IMR-90 (cell line): Measurements from ENCODE around the gene HIRA. TPM values are rescaled to one million over a fixed set of nuclear protein-coding genes. Genes with fewer than 3 reads are reported as not detected.

Experiments
- ATAC-seq: fragments of 200-7000 bp; cut with Tn5 transposase; 2 replicates; pipeline ENCODE4 v1.9.1; 2020; ENCODE audit warnings: low read depth, mild to moderate bottlenecking, moderate library complexity
- BruUV-seq: library from RNA; stranded (reverse); fragments of 400-500 nt; replicated peaks from 2 replicates; lab custom pipeline; 2021; lab: Mats Ljungman, UMichigan
- CTCF ChIA-PET: fragments of 300-600 bp; formaldehyde crosslinking; extraction: SDS; loops from one replicate; lab custom pipeline; 2021; ENCODE audit warnings: antibody characterized with exemption; lab: Yijun Ruan, JAX
- POLR2A ChIA-PET: fragments of 300-600 bp; sonication (Branson Sonifier 250); formaldehyde crosslinking; loops from one replicate; lab custom pipeline; 2022; ENCODE audit warnings: antibody characterized with exemption; ENCODE audit not compliant: unreplicated experiment; lab: Charles Lee
- DNase-seq: peaks from one replicate; pipeline ENCODE4 v3.0.0; 2013
- H2AFZ ChIP-seq: replicated peaks from 2 replicates; pipeline ENCODE3; 2013; ENCODE audit warnings: low read length, mild to moderate bottlenecking; ENCODE audit not compliant: poor library complexity
- H2AK5ac ChIP-seq: 2 replicates; pipeline ENCODE4 v1.6.1; 2013; ENCODE audit warnings: low read depth, low read length, inconsistent platforms
- H2AK9ac ChIP-seq: replicated peaks from 2 replicates; pipeline ENCODE3; 2013; ENCODE audit warnings: mild to moderate bottlenecking, low read depth, low read length, moderate library complexity; ENCODE audit not compliant: poor library complexity
- H2BK120ac ChIP-seq: 2 replicates; pipeline ENCODE4 v1.6.1; 2013; ENCODE audit warnings: low read depth, low read length, inconsistent platforms
- H2BK15ac ChIP-seq: 3 replicates; pipeline ENCODE4 v1.6.1; 2013; ENCODE audit warnings: low read depth, low read length, inconsistent platforms
- H2BK20ac ChIP-seq: 2 replicates; pipeline ENCODE4 v1.6.1; 2013; ENCODE audit warnings: low read depth, mild to moderate bottlenecking, inconsistent platforms, low read length, moderate library complexity
- H2BK5ac ChIP-seq: 2 replicates; pipeline ENCODE4 v1.6.1; 2013; ENCODE audit warnings: mild to moderate bottlenecking, low read depth, low read length, inconsistent platforms; ENCODE audit not compliant: poor library complexity, severe bottlenecking
- H3K14ac ChIP-seq: replicated peaks from 2 replicates; pipeline ENCODE4 v1.6.1; 2013; ENCODE audit warnings: low read depth, low read length, inconsistent platforms
- H3K18ac ChIP-seq: 2 replicates; pipeline ENCODE4 v1.6.1; 2013; ENCODE audit warnings: low read depth, low read length, control low read depth
- H3K23ac ChIP-seq: 2 replicates; pipeline ENCODE4 v1.6.1; 2013; ENCODE audit warnings: low read depth, low read length, inconsistent platforms
- H3K27ac ChIP-seq: 2 replicates; pipeline ENCODE4 v1.5.1; 2013; ENCODE audit warnings: mild to moderate bottlenecking, control low read depth, low read length; ENCODE audit not compliant: insufficient read depth
- H3K27me3 ChIP-seq: 2 replicates; pipeline ENCODE4 v1.6.1; 2013; ENCODE audit warnings: low read length; ENCODE audit not compliant: control insufficient read depth, insufficient read depth
- H3K36me3 ChIP-seq: 2 replicates; pipeline ENCODE4 v1.6.1; 2013; ENCODE audit warnings: low read length, mixed read lengths; ENCODE audit not compliant: control insufficient read depth, insufficient read depth
- H3K4ac ChIP-seq: 2 replicates; pipeline ENCODE4 v1.6.1; 2013; ENCODE audit warnings: low read depth, low read length, inconsistent platforms
- H3K4me1 ChIP-seq: 2 replicates; pipeline ENCODE4 v1.6.1; 2013; ENCODE audit warnings: low read length, mixed read lengths; ENCODE audit not compliant: control insufficient read depth, insufficient read depth
- H3K4me2 ChIP-seq: 2 replicates; pipeline ENCODE4 v1.6.1; 2013; ENCODE audit warnings: low read depth, mild to moderate bottlenecking, control low read depth, low read length, moderate library complexity
- H3K4me3 ChIP-seq: 2 replicates; pipeline ENCODE4 v1.5.1; 2013; ENCODE audit warnings: low read depth, mild to moderate bottlenecking, control low read depth, low read length, moderate library complexity; ENCODE audit not compliant: insufficient read depth
- H3K56ac ChIP-seq: 2 replicates; pipeline ENCODE4 v1.6.1; 2013; ENCODE audit warnings: low read length, inconsistent platforms; ENCODE audit not compliant: insufficient read depth; ENCODE audit errors: extremely low read depth
- H3K79me1 ChIP-seq, 2 experiments: 2 replicates each; pipeline ENCODE4 v1.6.1; 2013; ENCODE audit warnings: low read length in 2 of 2, inconsistent platforms in 1 of 2, low read depth in 1 of 2
- H3K9ac ChIP-seq: 2 replicates; pipeline ENCODE4 v1.6.1; 2013; ENCODE audit warnings: low read depth, low read length, control low read depth
- H3K9me1 ChIP-seq: 2 replicates; pipeline ENCODE4 v1.6.1; 2013; ENCODE audit warnings: low read length, inconsistent platforms; ENCODE audit not compliant: insufficient read depth
- H3K9me3 ChIP-seq: 2 replicates; pipeline ENCODE4 v1.6.1; 2013; ENCODE audit warnings: low read length; ENCODE audit not compliant: control insufficient read depth, insufficient read depth
- H4K20me1 ChIP-seq: 2 replicates; pipeline ENCODE4 v1.6.1; 2013; ENCODE audit warnings: low read length, inconsistent platforms; ENCODE audit not compliant: insufficient read depth
- H4K5ac ChIP-seq: 2 replicates; pipeline ENCODE4 v1.6.1; 2013; ENCODE audit warnings: mild to moderate bottlenecking, low read depth, low read length, control low read depth
- H4K8ac ChIP-seq, 2 experiments: 2 replicates each; pipeline ENCODE4 v1.6.1; 2013; ENCODE audit warnings: low read depth in 2 of 2, low read length in 2 of 2, control low read depth in 1 of 2, inconsistent platforms in 1 of 2
- H4K91ac ChIP-seq: 2 replicates; pipeline ENCODE4 v1.6.1; 2013; ENCODE audit warnings: low read depth, low read length, inconsistent platforms; ENCODE audit not compliant: insufficient read depth
- BHLHE40 ChIP-seq: fragments of 150-350 bp; IDR thresholded peaks from 2 replicates; pipeline ENCODE4 v1.6.1; 2016; ENCODE audit warnings: mild to moderate bottlenecking, low read depth, low read length
- CHD1 ChIP-seq: IDR thresholded peaks from 2 replicates; pipeline ENCODE4 v1.6.1; 2012; ENCODE audit warnings: low read depth, low read length, improper control_type of control experiment
- FOS ChIP-seq: fragments of 150-350 bp; IDR thresholded peaks from 2 replicates; pipeline ENCODE4 v1.6.1; 2016; ENCODE audit warnings: low read depth, low read length
- MAFK ChIP-seq: IDR thresholded peaks from 2 replicates; pipeline ENCODE4 v1.6.1; 2012; ENCODE audit warnings: low read depth, low read length, improper control_type of control experiment
- MAZ ChIP-seq: IDR thresholded peaks from 2 replicates; pipeline ENCODE4 v1.6.1; 2012; ENCODE audit warnings: low read depth, mild to moderate bottlenecking, low read length, improper control_type of control experiment, moderate library complexity, borderline replicate concordance
- MXI1 ChIP-seq: IDR thresholded peaks from 2 replicates; pipeline ENCODE4 v1.6.1; 2012; ENCODE audit warnings: low read depth, mild to moderate bottlenecking, low read length, moderate library complexity, borderline replicate concordance
- NFE2L2 ChIP-seq: fragments of 150-350 bp; IDR thresholded peaks from 2 replicates; pipeline ENCODE4 v1.6.1; 2016; ENCODE audit warnings: low read depth, mild to moderate bottlenecking, low read length
- POLR2A ChIP-seq: IDR thresholded peaks from 2 replicates; pipeline ENCODE4 v1.6.1; 2012; ENCODE audit warnings: mild to moderate bottlenecking, low read depth, low read length
- RAD21 ChIP-seq: IDR thresholded peaks from 2 replicates; pipeline ENCODE4 v1.6.1; 2012; ENCODE audit warnings: low read length, improper control_type of control experiment
- RCOR1 ChIP-seq: IDR thresholded peaks from 2 replicates; pipeline ENCODE4 v1.6.1; 2012; ENCODE audit warnings: mild to moderate bottlenecking, low read length, improper control_type of control experiment; ENCODE audit not compliant: insufficient replicate concordance
- RFX5 ChIP-seq: IDR thresholded peaks from 2 replicates; pipeline ENCODE4 v1.8.0; 2012; ENCODE audit warnings: low read depth, mild to moderate bottlenecking, low read length, moderate library complexity
- SMC3 ChIP-seq: fragments of 150-350 bp; IDR thresholded peaks from 2 replicates; pipeline ENCODE4 v1.6.1; 2016; ENCODE audit warnings: low read depth, mild to moderate bottlenecking, antibody characterized with exemption, low read length, moderate library complexity
- WGBS, 2 experiments: methylation state at CpG; one replicate each; pipeline versions ENCODE4 v1.1.5 to v1.1.7; 2013; ENCODE audit warnings: missing lambda C conversion rate in 2 of 2; ENCODE audit not compliant: insufficient read length in 1 of 2; ENCODE audit errors: extremely low coverage in 2 of 2; 5-methylcytosine and 5-hydroxymethylcytosine counted together
- dilution Hi-C: fragments of 300-500 bp; cut with HindIII; formaldehyde crosslinking; loops from one replicate; pipeline ENCODE4 v1.14.3; 2018; ENCODE audit warnings: low sequenced_read_pairs; ENCODE audit not compliant: unreplicated experiment
- in situ Hi-C: fragments of 300-500 bp; cut with MboI; formaldehyde crosslinking; loops from 3 replicates; pipeline ENCODE4 v1.14.3; 2019; ENCODE audit warnings: low sequenced_read_pairs, inconsistent platforms, mixed read lengths
- intact Hi-C: fragments of 100-400 bp; cut with micrococcal nuclease; formaldehyde crosslinking; loops from 2 replicates; pipeline ENCODE4 v1.10.0; 2022
- polyA plus RNA-seq, 3 experiments: library from polyadenylated mRNA; depleted of rRNA; stranded (reverse); fragments of >200 nt; gene quantifications; 2 replicates each; pipeline ENCODE4 v1.2.3, GENCODE V29; 2012; ENCODE audit warnings: low replicate concordance in 1 of 3
- total RNA-seq: library from RNA; depleted of rRNA; stranded (reverse); fragments of >200 nt; gene quantifications from 2 replicates; pipeline ENCODE4 v1.2.3, GENCODE V29; 2012
- TF ChIP-seq, protein P1 (sequence below): fragments of 150-350 bp; IDR thresholded peaks from 2 replicates; pipeline ENCODE4 v1.6.1; 2016; ENCODE audit warnings: low read depth, mild to moderate bottlenecking, low read length, moderate library complexity, borderline replicate concordance
- TF ChIP-seq, protein P2 (sequence below): conservative IDR thresholded peaks from 2 replicates; pipeline ENCODE4 v1.5.1; 2012; ENCODE audit warnings: mild to moderate bottlenecking, low read depth, low read length, improper control_type of control experiment
- TF ChIP-seq, protein P3 (sequence below): fragments of 150-350 bp; IDR thresholded peaks from 2 replicates; pipeline ENCODE4 v1.6.1; 2017; ENCODE audit warnings: mild to moderate bottlenecking, antibody characterized with exemption, low read length, low read depth

The HIRA gene
- total and polyA plus RNA-seq, 2 of the 4 experiments (the other 2 are of a cell fraction) = 14.5 to 24.2 TPM

DNA sequence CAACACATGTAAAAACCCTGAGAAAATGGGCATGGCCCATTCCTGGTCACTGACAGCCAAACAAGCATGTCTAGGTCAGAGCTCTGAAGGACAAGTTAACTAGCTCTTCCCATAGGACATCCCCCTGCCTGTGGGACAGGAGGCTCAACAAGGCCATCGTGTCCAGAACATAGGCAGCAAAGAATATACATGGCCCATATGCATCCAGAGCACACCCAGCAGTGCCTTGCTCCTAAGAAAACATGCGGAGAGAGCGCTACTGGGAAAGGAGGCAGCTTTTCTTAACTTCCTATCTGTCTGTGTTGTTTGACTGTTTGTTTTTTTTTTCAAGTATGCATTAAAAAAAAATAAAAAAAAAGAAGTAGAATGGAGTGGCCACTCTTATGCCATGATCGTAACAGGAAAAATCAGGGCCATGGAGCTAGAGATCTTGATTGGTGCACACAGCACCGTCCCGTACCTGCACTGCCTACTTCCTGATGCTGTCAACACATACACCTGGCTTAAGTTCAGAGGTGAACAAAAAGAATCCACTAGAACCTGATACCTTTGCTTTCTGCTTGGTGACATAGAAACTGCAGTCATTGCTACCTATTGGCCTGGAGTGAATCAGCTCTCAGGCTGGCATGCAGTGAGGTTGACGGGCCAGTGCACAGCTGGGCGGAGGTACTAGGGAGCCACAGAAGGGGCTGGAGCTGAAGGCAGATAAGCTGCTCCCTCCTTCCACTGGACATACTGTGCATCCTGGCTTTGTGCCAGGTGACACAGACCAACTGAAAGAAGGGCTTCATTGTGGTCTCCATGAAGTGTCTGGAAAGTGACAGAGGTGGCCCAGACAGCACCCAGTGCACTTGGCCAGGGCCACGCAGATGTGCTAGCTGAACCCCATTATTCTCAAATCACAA lies 35.6 kb upstream of the HIRA start:
- Histone ChIP-seq H2BK120ac (no peak overlapping the region), H3K4me2 (no peak overlapping the region), H2AFZ (no peak overlapping the region), H3K18ac (no peak overlapping the region), H3K4me3 (no peak overlapping the region), H3K56ac (no peak overlapping the region), H3K4ac (no peak overlapping the region), H3K9me3 (no peaks in the 10 kb centered on the region), H3K27me3 (no peaks in the 10 kb centered on the region), H4K5ac (no peak overlapping the region), H2BK5ac (no peak overlapping the region), H3K14ac (no peak overlapping the region), H4K8ac (no peak overlapping the region; a peak in 1 of 4 replicates), H3K9ac (no peak overlapping the region), H4K20me1 (peaks cover 29% of the 10 kb centered on the region), H3K23ac (no peak overlapping the region), H2BK15ac (no peak overlapping the region), H3K27ac (no peak overlapping the region), H3K9me1 (peaks cover 14% of the 10 kb centered on the region), H3K36me3 (peaks cover 70% of the 10 kb centered on the region), H2AK5ac (no peak overlapping the region), H2AK9ac (no peak overlapping the region), H4K91ac (no peak overlapping the region), H2BK20ac (no peak overlapping the region), H3K4me1 (peaks cover 8% of the 10 kb centered on the region; the same call in 1 of the 2 replicates), H3K79me1 (peaks cover 13 to 42% of the 10 kb centered on the region in 2 experiments)
- intact Hi-C loops = no loop called here
- BruUV-seq = no TSS peak
- no CpG with 5 or more reads among the region's 9 CpGs for WGBS, 2 experiments
- ChIA-PET POLR2A (no interaction called here), CTCF (no interaction called here)
- ATAC-seq = no peak
- in situ Hi-C loops = no loop called here
- dilution Hi-C loops = no loop called here
- DNase-seq = no peak
- no peak for TF ChIP-seq MAZ
- no peak for TF ChIP-seq SMC3
- no peak for TF ChIP-seq POLR2A
- no peak for TF ChIP-seq BHLHE40
- TF ChIP-seq MXI1 = no peak
- TF ChIP-seq RFX5 = no peak
- no peak for TF ChIP-seq MAFK
- TF ChIP-seq, protein P1, sequence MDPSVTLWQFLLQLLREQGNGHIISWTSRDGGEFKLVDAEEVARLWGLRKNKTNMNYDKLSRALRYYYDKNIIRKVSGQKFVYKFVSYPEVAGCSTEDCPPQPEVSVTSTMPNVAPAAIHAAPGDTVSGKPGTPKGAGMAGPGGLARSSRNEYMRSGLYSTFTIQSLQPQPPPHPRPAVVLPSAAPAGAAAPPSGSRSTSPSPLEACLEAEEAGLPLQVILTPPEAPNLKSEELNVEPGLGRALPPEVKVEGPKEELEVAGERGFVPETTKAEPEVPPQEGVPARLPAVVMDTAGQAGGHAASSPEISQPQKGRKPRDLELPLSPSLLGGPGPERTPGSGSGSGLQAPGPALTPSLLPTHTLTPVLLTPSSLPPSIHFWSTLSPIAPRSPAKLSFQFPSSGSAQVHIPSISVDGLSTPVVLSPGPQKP = no peak
- TF ChIP-seq, protein P2, sequence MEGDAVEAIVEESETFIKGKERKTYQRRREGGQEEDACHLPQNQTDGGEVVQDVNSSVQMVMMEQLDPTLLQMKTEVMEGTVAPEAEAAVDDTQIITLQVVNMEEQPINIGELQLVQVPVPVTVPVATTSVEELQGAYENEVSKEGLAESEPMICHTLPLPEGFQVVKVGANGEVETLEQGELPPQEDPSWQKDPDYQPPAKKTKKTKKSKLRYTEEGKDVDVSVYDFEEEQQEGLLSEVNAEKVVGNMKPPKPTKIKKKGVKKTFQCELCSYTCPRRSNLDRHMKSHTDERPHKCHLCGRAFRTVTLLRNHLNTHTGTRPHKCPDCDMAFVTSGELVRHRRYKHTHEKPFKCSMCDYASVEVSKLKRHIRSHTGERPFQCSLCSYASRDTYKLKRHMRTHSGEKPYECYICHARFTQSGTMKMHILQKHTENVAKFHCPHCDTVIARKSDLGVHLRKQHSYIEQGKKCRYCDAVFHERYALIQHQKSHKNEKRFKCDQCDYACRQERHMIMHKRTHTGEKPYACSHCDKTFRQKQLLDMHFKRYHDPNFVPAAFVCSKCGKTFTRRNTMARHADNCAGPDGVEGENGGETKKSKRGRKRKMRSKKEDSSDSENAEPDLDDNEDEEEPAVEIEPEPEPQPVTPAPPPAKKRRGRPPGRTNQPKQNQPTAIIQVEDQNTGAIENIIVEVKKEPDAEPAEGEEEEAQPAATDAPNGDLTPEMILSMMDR = no peak
- TF ChIP-seq RCOR1 = no peak
- TF ChIP-seq NFE2L2 = no peak
- TF ChIP-seq, protein P3, sequence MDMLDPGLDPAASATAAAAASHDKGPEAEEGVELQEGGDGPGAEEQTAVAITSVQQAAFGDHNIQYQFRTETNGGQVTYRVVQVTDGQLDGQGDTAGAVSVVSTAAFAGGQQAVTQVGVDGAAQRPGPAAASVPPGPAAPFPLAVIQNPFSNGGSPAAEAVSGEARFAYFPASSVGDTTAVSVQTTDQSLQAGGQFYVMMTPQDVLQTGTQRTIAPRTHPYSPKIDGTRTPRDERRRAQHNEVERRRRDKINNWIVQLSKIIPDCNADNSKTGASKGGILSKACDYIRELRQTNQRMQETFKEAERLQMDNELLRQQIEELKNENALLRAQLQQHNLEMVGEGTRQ = no peak
- no peak for TF ChIP-seq FOS
- no peak for TF ChIP-seq CHD1
- no peak for TF ChIP-seq RAD21
